ENCODE data around the gene MRPL38.

The MRPL38 gene

DNA sequence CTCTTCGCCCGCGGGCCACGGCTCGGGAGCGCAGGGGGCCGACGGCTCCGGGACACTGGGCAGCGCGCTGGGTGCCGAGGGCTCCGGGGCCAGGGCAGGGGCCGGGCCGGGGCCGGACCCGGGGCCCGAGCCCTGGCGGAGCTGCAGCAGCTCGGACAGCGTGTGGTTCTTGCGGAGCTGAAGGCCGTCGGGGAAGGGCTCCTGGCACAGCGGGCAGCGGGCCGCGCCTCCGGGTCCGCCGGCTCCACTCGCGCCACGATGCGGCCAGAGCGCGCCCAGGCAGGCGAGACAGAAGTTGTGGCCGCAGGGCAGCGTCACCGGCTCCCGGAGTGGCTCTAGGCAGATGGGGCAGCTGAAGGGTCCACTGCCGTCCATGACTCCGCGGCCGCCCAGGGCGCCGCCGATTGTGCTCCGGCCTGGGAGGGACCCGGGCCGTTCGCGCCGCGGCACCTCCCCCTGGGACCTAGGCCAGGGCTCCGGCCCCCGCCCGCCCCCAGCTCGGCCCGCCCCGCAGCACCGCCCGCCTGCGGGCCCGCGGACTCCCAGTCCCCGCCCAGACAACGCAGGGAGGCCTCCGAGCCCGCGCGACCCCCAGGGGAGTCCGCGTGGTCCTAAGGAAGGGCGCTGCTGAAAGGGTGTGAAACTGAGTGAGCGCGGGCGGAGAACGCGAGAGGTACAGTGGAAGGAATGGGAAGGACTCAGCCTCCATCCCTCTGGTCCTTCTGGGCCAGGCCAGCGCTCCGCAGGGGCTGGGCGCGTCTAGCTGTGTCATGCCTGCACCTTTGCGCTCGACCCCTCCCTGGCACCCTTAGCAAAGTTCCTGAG is 26.3 kb downstream of the MRPL38 start, which contains the start of gene TRIM47 (continued):
- TF ChIP-seq ZBTB48 (tag by site-specific recombination; IDR thresholded peaks at IDR 0.05) (peak; percentile 74), ZBTB8A (tag by site-specific recombination; IDR thresholded peaks at IDR 0.05) (peak; percentile 85), SP7 (tag by site-specific recombination; IDR thresholded peaks at IDR 0.05) (peak; percentile 77), GLIS1 (tag by site-specific recombination; IDR thresholded peaks at IDR 0.05) (peak; percentile 93)

DNA sequence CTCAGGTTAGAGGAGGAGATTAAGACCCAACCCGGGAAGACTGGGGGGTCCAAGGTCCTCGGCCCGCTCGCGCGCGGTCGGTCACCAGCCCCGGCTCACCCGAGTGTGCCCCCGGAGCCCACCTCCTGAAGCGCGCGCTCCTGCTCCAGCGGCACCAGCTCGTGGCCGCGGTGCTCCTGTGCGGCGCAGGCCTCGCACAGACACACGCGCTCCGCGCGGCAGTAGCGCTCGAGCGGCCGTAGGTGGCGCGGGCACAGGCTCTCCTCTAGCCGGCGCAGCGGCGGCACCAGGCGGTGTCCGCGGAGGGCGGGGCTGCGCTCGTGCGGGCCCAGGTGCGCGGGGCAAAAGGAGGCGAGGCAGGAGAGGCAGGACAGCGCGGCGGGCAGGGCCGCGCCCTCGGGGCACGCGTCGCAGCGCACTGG is 26.9 kb downstream of the MRPL38 start:
- peaks cover 0 to 4% of the 10 kb centered on the region in 2 experiments; a peak in 1 of 3 replicates for H3K36me3 ChIP-seq (ENCODE audit: control insufficient read depth in 2 of 2, insufficient read depth in 1 of 2, low read length in 2 of 2)
- H3K27ac ChIP-seq (ENCODE audit: extremely low read depth, low read depth, low read length), result peak overlapping the region; percentile 61; the same call in 1 of the 2 replicates
- POLR2A ChIA-PET, result interaction anchor here (0.6 to 5.1 kb wide), 9 partner anchors 9 to 169 kb away, joined by 3 to 34 read pairs (median 5); partner anchors contain the start of genes MRPL38, TRIM65 and WBP2
- TF ChIP-seq ZBTB17 (tag by site-specific recombination; IDR thresholded peaks at IDR 0.05), result peak; percentile 1
- TF ChIP-seq TCF7L2 (IDR thresholded peaks at IDR 0.05; ENCODE audit: borderline replicate concordance, low read depth, low read length), result no peak
- TF ChIP-seq, protein P1, sequence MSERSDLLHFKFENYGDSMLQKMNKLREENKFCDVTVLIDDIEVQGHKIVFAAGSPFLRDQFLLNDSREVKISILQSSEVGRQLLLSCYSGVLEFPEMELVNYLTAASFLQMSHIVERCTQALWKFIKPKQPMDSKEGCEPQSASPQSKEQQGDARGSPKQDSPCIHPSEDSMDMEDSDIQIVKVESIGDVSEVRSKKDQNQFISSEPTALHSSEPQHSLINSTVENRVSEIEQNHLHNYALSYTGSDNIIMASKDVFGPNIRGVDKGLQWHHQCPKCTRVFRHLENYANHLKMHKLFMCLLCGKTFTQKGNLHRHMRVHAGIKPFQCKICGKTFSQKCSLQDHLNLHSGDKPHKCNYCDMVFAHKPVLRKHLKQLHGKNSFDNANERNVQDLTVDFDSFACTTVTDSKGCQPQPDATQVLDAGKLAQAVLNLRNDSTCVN (tag by site-specific recombination; optimal IDR thresholded peaks at IDR 0.05), result peak; percentile 88
- TF ChIP-seq ZNF335 (tag by site-specific recombination; conservative IDR thresholded peaks at IDR 0.05), result peak; percentile 53; the same call in 1 of the 2 replicates
- TF ChIP-seq, protein P2, sequence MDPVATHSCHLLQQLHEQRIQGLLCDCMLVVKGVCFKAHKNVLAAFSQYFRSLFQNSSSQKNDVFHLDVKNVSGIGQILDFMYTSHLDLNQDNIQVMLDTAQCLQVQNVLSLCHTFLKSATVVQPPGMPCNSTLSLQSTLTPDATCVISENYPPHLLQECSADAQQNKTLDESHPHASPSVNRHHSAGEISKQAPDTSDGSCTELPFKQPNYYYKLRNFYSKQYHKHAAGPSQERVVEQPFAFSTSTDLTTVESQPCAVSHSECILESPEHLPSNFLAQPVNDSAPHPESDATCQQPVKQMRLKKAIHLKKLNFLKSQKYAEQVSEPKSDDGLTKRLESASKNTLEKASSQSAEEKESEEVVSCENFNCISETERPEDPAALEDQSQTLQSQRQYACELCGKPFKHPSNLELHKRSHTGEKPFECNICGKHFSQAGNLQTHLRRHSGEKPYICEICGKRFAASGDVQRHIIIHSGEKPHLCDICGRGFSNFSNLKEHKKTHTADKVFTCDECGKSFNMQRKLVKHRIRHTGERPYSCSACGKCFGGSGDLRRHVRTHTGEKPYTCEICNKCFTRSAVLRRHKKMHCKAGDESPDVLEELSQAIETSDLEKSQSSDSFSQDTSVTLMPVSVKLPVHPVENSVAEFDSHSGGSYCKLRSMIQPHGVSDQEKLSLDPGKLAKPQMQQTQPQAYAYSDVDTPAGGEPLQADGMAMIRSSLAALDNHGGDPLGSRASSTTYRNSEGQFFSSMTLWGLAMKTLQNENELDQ (tag by site-specific recombination; IDR thresholded peaks at IDR 0.05; ENCODE audit: low read depth), result no peak
- no peak for TF ChIP-seq ZNF391 (tag by site-specific recombination; IDR thresholded peaks at IDR 0.05; ENCODE audit: borderline replicate concordance, low read depth)
- TF ChIP-seq, protein P3, sequence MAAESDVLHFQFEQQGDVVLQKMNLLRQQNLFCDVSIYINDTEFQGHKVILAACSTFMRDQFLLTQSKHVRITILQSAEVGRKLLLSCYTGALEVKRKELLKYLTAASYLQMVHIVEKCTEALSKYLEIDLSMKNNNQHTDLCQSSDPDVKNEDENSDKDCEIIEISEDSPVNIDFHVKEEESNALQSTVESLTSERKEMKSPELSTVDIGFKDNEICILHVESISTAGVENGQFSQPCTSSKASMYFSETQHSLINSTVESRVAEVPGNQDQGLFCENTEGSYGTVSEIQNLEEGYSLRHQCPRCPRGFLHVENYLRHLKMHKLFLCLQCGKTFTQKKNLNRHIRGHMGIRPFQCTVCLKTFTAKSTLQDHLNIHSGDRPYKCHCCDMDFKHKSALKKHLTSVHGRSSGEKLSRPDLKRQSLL (tag by site-specific recombination; IDR thresholded peaks at IDR 0.05), result 0 out of 2 replicates have a peak, but pooled peaks have one; percentile 27
- no peak for TF ChIP-seq ZNF514 (tag by site-specific recombination; IDR thresholded peaks at IDR 0.05)
- TF ChIP-seq OSR2 (tag by site-specific recombination; IDR thresholded peaks at IDR 0.05), result peak; percentile 44; the same call in 1 of the 2 replicates
- 0 out of 2 replicates have a peak, but pooled peaks have one; percentile 33 for TF ChIP-seq ZNF223 (tag by site-specific recombination; IDR thresholded peaks at IDR 0.05)
- 0 out of 2 replicates have a peak, but pooled peaks have one; percentile 15 for TF ChIP-seq ZNF121 (tag by site-specific recombination; IDR thresholded peaks at IDR 0.05)
- peak; percentile 59; the same call in 1 of the 2 replicates for TF ChIP-seq ZSCAN30 (tag by site-specific recombination; IDR thresholded peaks at IDR 0.05)
- no peaks in the 10 kb centered on the region for H3K9me3 ChIP-seq (ENCODE audit: control insufficient read depth, insufficient read depth, low read depth, low read length)
- CTCF ChIA-PET, result interaction anchor here (0.5 to 7.6 kb wide), 13 partner anchors 10 to 882 kb away, joined by 3 to 84 read pairs (median 5); partner anchors contain the start of genes GALK1, TRIM65 and WBP2
- H3K4me3 ChIP-seq (ENCODE audit: low read depth, low read length), result peak overlapping the region; percentile 24
- peaks cover 2% of the 10 kb centered on the region for H3K4me1 ChIP-seq (ENCODE audit: control insufficient read depth, insufficient read depth, low read length)
